ENCODE measurements around the gene GCSAML.
"Not testable (repeated sequence)": the region's sequence is repeated elsewhere in the genome, so short reads cannot be mapped to it uniquely, and the experiment has no call there.

The GCSAML gene

DNA sequence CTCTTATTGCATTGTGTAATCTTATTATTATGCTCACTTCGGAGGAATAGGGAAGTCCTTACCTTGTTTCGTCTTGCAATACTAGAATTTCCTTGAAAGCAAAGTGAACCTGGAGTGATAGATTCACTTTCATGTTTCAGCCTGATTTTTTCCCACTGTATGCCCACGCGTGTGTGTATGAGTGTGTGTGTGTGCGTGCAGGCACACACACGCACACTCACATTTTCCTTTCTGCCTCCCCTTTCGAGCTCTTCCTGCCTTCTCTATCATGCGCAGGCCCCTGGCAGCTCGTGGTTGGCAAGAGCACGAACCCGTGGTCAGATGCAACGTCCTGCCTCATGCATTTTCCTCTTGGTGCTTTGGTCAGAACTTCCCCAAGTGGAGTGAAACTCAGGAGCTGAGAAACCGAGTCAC lies at the start of gene GCSAML:
Gene GCSAML (plus strand): TSS at position 366 of the 414 bp plus-strand sequence. CDS start 58 bp downstream, outside the sequence.
- no peak for FAIRE-seq

DNA sequence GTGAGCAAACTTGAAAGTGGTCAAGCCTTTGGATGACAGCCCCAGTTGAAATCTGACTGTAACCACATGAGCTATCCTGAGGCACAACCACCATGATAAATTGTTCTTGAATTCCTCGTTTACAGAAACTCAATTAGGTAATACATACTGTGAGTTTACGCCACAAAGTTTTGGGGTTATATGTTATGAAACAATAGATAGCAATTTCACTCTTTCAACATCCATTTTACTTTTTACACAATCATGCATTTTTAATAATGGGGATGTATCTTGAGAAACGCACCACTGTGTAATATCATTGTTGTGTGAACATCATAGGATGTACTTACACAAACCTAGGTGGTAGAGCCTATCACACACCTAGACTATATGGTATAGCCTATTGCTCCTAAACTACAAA lies 48.1 kb upstream of the GCSAML start:
- FAIRE-seq, result no peak

DNA sequence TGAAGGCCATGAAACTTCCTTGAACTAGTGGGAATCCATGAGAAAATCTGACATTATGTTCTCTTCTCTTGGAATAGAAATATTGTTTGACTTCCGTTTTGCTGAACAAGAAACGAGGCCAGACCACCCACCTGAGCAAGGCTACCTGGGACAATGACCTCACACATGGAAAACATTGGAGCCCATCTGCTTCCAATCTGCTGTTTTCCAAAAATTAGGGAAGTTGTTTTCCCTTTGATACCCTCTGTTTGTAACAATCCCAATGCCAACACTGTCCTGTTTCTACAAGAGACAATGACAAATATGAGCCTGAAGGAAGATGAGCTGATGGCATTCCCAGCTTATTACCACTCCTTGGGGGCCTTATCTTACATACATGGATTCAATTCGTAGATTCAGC lies 42.1 kb upstream of the GCSAML start:
- no peak for FAIRE-seq

DNA sequence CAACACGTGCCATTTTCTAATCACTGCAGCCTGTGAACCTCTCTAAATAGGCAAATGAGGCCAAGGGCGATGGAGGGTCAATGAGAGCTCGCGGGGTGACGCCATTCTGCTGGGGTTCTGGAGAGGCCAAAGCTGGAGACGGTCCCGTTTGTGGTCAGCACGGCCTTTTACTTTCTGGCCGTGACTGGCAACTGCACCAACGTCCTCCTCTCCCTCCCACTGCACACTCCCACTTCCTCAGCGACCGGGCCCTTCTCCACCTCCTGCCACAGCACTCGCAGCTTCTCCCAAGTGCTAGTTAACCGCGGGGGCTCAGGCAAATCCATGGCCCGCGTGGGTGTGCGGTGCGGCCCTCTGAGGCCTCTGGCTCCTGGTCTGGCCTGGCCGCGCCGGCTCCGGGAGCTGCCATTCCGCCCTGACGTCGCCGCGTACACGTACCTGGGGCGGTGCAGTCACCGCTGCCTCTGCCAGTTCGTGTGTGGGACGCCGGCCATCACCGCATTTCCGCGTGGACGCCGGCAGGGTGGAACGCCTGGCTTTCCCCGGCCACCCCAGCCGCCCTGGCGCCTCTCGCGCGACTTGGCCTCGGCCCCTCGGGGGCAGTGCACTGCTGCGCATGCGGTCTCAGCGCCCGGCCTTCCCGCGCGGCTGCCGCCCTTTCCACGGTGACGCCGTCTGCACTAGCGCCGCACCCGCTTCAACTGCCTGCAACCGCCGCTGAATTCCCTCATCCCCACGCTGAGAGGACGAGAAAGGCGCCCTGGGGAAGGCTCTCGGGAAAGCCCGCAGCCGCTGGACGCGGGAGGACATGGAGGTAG lies 30.9 kb upstream of the GCSAML start:
- FAIRE-seq, result no peak

- FAIRE-seq, result no peak
Measured at GRCh38 chr1:247518613-247518891, 30.4 kb upstream of the GCSAML start.

DNA sequence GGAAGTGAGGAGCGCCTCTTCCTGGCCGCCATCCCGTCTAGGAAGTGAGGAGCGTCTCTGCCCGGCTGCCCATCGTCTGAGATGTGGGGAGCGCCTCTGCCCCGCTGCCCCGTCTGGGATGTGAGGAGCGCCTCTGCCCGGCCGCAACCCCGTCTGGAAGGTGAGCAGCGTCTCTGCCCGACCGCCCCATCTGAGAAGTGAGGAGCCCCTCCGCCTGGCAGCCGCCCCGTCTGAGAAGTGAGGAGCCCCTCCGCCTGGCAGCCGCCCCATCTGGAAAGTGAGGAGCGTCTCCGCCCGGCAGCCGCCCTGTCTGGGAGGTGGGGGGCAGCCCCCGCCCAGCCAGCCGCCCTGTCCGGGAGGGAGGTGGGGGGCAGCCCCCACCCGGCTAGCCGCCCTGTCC lies 27.0 kb upstream of the GCSAML start:
- not testable (repeated sequence) for FAIRE-seq

GRCh38 chr1:247528812-247529474 lies 20.0 kb upstream of the GCSAML start:
- FAIRE-seq, result no peak

GRCh38 chr1:247529771-247530355 lies 19.1 kb upstream of the GCSAML start:
- no peak for FAIRE-seq

GRCh38 chr1:247530785-247531184 lies 18.1 kb upstream of the GCSAML start:
- FAIRE-seq, result no peak

DNA sequence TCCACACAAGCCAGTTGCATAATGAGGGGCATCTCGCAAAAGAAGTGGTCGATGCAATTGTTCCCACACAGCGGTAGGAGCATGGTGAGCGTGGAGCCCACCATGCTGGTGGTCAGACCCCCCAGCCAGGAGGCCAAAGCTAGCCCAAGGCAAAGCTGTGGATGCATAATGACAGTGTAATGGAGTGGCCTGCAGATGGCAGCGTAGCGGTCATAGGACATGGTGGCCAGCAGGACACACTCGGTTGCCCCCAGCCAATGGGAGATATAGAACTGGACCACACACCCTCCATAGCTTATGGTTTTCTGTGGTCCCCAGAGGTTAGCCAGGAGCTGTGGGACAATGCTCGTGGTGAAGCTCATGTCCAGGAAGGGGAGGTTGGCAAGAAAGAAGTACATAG lies 17.0 kb upstream of the GCSAML start:
- no peak for FAIRE-seq

DNA sequence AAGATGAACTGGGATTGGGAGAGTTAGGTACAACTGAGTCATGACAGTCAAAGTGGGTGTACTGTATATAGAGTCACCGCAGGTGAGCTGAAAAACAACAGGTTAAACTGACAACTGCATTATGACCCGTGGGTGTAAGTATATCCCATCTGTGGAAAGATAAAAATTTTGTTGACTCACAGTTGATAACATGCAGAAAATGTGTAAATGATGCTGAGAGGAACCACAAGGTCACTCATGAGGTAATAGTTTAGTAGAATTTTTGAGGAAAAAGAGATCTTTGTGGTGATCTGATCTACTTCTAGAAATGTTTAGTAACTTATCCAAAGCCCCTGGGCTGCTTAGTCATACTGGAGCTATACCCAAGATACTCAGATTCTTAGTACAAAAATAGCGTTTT lies 13.5 kb upstream of the GCSAML start:
- FAIRE-seq, result no peak

DNA sequence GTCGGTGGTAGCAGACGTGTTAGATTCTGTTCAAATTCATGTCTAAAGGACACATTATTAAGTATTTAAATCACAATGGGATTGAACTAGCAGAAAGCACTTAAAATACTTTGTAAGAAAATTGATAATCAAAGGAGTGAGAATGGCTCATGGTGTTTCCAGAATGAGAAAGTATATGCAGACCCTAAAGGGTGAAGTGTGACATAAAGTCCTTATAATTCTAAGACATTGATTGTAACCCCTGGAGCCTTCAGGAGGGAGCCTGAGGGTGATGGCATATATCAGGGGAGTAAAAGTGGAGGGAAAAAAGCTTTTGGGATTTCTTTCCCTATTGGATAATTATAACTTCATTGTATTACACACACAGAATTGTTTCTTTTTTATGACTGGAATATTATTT lies 12.6 kb upstream of the GCSAML start, which contains the start of gene OR2C3:
Gene OR2C3 (minus strand): TSS at position 101 of the 400 bp plus-strand sequence. CDS start 3,929 bp downstream, outside the sequence.
- FAIRE-seq, result no peak

DNA sequence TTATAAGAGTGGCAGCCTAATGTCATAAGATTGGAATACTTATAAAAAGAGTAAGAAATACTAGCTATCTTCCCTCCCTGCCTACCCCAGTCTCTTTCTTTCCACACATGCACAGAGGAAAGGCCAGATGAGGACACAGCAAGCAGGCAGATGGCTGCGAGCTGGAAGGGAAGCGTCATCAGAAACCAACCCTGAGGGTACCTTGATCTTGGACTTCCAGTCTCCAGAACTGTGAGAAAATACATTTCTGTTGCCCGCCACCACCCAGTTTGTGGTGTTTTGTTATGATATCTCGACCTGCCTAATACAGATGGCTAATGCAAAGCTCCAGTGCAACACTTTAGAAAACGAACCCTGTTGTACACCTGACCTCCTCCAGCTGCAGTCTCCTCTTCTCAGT lies 10.4 kb upstream of the GCSAML start:
- FAIRE-seq, result no peak

GRCh38 chr1:247539215-247539614 lies 9.7 kb upstream of the GCSAML start:
- FAIRE-seq, result no peak

- FAIRE-seq, result no peak
Measured at GRCh38 chr1:247540581-247540980, 8.4 kb upstream of the GCSAML start.

DNA sequence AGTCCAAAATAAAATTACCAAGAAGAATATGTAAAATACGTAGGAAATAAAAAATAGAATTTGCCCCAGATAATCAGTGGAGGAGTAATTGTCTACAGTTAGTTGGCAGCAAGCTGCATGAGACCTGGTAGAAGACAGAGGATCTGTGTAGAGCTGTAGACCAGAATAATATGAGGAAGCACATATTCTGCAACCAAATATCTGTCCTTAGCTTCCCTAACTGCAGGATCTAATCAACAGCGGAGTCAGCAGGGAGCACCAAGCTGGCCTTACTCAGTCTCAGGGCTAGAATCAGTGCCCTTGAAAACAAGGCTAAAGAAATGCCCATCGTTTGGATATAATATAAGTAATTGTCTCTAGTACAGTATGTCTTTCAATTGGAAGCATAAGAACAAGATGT lies 6.1 kb upstream of the GCSAML start:
- no peak for FAIRE-seq

DNA sequence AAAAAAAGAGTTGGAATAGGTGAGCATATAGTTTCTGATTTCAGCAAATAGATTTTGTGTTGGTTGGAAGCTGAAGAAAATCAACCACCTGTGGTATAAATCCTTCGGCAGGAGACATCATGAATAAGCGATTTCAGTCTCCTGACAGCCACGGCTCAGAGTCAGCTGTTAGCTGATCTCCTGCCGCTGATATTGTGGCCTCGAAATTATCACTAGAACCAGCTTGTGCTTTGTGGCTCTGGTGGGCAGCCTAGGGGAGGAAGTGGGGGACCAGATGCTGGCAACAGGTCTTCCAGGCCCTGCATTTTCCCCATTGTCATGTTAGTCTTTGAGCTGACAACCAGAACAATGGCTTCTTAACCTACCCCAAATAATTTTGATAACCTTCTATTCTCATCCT lies 842 bp upstream of the GCSAML start:
- no peak for FAIRE-seq

DNA sequence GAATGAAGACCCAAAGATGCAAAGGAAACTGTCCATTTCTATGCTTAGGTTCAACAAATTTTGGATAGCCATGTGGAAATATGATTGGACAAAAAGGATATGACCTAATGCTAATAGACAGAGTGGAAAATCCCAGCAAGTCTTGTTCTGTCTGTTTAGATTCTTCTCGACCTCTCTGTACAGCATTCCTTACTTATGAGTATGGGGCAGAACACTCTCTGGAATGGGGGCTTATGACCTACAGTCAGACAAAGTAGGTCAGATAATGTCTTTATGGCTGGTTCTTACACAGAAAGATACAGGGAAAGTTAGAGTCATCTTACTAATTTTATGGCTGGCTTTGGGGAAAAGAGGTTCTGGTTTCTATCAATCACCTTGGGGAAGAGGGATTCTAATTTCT lies 2.8 kb downstream of the GCSAML start:
- FAIRE-seq, result no peak

DNA sequence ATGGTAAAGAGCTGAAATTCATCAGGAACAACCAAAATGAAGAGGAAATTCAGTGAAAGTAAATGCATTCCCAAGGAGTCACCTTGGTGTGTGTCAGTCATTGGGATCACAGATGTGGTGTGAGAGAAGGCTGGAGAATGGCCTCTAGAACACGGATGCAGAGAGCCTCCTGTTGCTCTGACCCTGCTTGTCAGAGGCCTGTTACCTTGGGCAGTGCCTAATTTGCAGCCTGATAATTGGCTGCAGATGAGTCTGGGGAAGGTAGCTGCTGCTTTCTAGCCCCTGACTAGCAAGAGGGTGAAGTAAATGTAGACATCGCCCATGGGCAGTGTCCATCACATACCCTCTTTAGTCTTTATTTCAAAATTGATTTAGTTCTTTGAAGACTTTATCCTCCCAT lies 3.3 kb downstream of the GCSAML start:
- no peak for FAIRE-seq

- no peak for FAIRE-seq
Measured at GRCh38 chr1:247557926-247558674, 9.2 kb downstream of the GCSAML start.

DNA sequence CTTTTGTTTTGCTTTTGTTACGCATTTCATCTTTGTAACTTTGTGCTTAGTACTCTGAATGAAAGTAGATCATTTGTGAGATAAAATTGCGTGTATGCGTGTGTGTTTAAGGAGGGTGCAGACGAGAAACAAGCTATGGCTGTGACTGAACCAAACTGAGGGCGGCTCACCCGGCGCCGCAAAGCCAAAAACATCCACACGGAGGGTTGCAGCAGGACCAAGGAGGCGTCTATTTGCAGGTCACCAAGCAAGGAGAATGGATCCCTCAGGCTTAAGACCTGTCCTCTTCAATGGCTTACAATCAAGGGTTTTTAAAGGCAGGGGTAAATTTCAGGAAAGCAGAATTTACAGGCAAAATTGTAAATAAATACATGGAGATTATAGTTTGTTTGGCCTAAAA lies 12.8 kb downstream of the GCSAML start:
- FAIRE-seq, result no peak

DNA sequence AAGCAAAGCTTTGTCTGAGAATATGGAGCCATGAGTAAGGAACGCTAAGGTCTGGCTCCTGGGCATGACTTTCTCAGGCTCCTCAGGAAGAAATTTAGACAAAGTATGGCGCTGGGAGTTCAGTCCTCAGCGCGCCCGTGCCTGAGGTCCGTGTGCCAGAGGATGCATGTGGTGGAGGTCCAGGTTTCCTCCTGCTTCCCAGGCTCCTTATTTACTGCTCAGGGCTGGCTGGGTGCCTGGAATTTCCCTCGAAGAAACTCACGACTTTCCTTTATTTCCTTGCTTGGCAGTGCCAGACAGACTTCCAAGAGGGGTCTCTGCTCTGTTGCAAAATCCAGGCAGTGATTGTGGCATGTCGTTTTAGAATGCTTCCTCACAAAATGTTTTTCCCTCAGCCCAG lies 13.3 kb downstream of the GCSAML start:
- no peak for FAIRE-seq

DNA sequence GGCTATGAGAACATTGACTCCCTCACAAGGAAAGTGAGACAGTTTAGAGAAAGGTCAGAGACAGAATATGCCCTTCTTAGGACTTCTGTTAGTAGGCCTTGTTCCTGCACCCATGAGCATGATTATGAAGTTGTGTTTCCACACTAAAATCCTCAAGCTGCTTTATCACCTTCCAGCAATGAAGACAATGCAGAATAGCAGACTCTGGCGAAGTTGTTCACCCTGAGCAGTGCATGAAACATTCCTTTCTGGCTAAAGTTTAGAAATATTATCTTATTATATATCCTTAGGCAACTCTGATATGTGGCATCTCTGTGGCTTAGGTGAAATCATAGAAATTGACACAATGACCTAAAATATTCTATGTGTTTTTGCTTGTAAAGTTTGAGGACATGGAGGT lies 25.3 kb downstream of the GCSAML start:
- FAIRE-seq, result no peak

DNA sequence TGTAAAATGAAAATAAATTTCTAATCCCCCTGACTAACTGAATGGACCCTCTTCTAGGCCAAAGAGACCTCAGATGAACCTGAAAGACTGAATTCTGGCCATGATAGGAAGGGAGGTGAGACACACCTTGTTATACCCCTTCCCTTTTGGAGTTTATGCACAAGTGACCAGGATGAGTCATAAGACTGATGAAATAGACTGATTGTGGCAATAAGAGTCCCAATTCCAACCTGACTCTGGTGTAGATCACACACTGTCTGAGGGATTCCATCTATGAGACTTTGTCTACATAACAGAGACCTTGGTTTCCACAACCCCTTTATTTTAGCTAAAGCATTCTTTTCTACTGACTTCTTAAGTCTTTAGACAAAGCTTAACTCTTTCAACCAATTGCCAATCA lies 25.7 kb downstream of the GCSAML start:
- FAIRE-seq, result no peak

Data from A204.1 (cell line).